ENCODE results near the gene RAP2B.

The RAP2B gene

GRCh38 chr3:153209596-153209995, 47.6 kb downstream of the RAP2B start:
- Histone ChIP-seq H3K36me3 (ENCODE audit: insufficient read depth, low read length) (no peaks in the 10 kb centered on the region), H3K27me3 (ENCODE audit: insufficient read depth, low read length) (no peaks in the 10 kb centered on the region), H3K9ac (ENCODE audit: low read depth, low read length) (no peak overlapping the region), H3K9me3 (ENCODE audit: insufficient read depth, low read depth, low read length) (no peaks in the 10 kb centered on the region), H3K4me1 (ENCODE audit: insufficient read depth, low read length) (peaks cover 29% of the 10 kb centered on the region), H3K27ac (ENCODE audit: low read depth, low read length) (peak overlapping the region; percentile 63), H3K4me3 (ENCODE audit: low read length) (peak overlapping the region; percentile 28; the same call in 1 of the 2 replicates)
- 5% methylated on average over 8 of the region's 8 CpGs for WGBS

GRCh38 chr3:153210146-153210545, 48.1 kb downstream of the RAP2B start:
- Histone ChIP-seq H3K9me3 (ENCODE audit: insufficient read depth, low read depth, low read length) (no peaks in the 10 kb centered on the region), H3K9ac (ENCODE audit: low read depth, low read length) (no peak overlapping the region; the same call in 1 of the 2 replicates), H3K4me1 (ENCODE audit: insufficient read depth, low read length) (peaks cover 29% of the 10 kb centered on the region), H3K36me3 (ENCODE audit: insufficient read depth, low read length) (no peaks in the 10 kb centered on the region), H3K27ac (ENCODE audit: low read depth, low read length) (peak overlapping the region; percentile 63; the same call in 1 of the 2 replicates), H3K27me3 (ENCODE audit: insufficient read depth, low read length) (no peaks in the 10 kb centered on the region), H3K4me3 (ENCODE audit: low read length) (peak overlapping the region; percentile 28; the same call in 1 of the 2 replicates)
- 35% methylated on average over 3 of the region's 3 CpGs for WGBS

GRCh38 chr3:153210660-153211059, 48.6 kb downstream of the RAP2B start:
- Histone ChIP-seq H3K27ac (ENCODE audit: low read depth, low read length) (no peak overlapping the region), H3K36me3 (ENCODE audit: insufficient read depth, low read length) (no peaks in the 10 kb centered on the region), H3K9me3 (ENCODE audit: insufficient read depth, low read depth, low read length) (no peaks in the 10 kb centered on the region), H3K9ac (ENCODE audit: low read depth, low read length) (no peak overlapping the region; the same call in 1 of the 2 replicates), H3K4me1 (ENCODE audit: insufficient read depth, low read length) (peaks cover 29% of the 10 kb centered on the region), H3K4me3 (ENCODE audit: low read length) (no peak overlapping the region), H3K27me3 (ENCODE audit: insufficient read depth, low read length) (no peaks in the 10 kb centered on the region)
- 100% methylated on average over 1 of the region's 1 CpG for whole genome bisulfite sequencing

- Histone ChIP-seq H3K4me1 (ENCODE audit: insufficient read depth, low read length) (peaks cover 10% of the 10 kb centered on the region), H3K9ac (ENCODE audit: low read depth, low read length) (no peak overlapping the region), H3K27me3 (ENCODE audit: insufficient read depth, low read length) (no peaks in the 10 kb centered on the region), H3K4me3 (ENCODE audit: low read length) (no peak overlapping the region), H3K36me3 (ENCODE audit: insufficient read depth, low read length) (no peaks in the 10 kb centered on the region), H3K9me3 (ENCODE audit: insufficient read depth, low read depth, low read length) (no peaks in the 10 kb centered on the region), H3K27ac (ENCODE audit: low read depth, low read length) (no peak overlapping the region)
- 100% methylated on average over 1 of the region's 1 CpG for WGBS
Observed at GRCh38 chr3:153215497-153215896, 53.5 kb downstream of the RAP2B start.

GRCh38 chr3:153215966-153216365, 53.9 kb downstream of the RAP2B start:
- no peaks in the 10 kb centered on the region for H3K9me3 ChIP-seq (ENCODE audit: insufficient read depth, low read depth, low read length)
- H3K4me3 ChIP-seq (ENCODE audit: low read length): no peak overlapping the region
- no peaks in the 10 kb centered on the region for H3K27me3 ChIP-seq (ENCODE audit: insufficient read depth, low read length)
- H3K36me3 ChIP-seq (ENCODE audit: insufficient read depth, low read length): no peaks in the 10 kb centered on the region
- no peak overlapping the region for H3K9ac ChIP-seq (ENCODE audit: low read depth, low read length)
- no peak overlapping the region for H3K27ac ChIP-seq (ENCODE audit: low read depth, low read length)
- WGBS: 85% methylated on average over 5 of the region's 5 CpGs
- H3K4me1 ChIP-seq (ENCODE audit: insufficient read depth, low read length): peaks cover 6% of the 10 kb centered on the region; the same call in 1 of the 2 replicates

- H3K36me3 ChIP-seq (ENCODE audit: insufficient read depth, low read length): no peaks in the 10 kb centered on the region
- WGBS: 100% methylated on average over 2 of the region's 2 CpGs
- H3K4me1 ChIP-seq (ENCODE audit: insufficient read depth, low read length): peaks cover 13% of the 10 kb centered on the region
- H3K27me3 ChIP-seq (ENCODE audit: insufficient read depth, low read length): no peaks in the 10 kb centered on the region
- no peaks in the 10 kb centered on the region for H3K9me3 ChIP-seq (ENCODE audit: insufficient read depth, low read depth, low read length)
- H3K4me3 ChIP-seq (ENCODE audit: low read length): no peak overlapping the region
- no peak overlapping the region for H3K9ac ChIP-seq (ENCODE audit: low read depth, low read length)
- no peak overlapping the region for H3K27ac ChIP-seq (ENCODE audit: low read depth, low read length)
Observed at GRCh38 chr3:153216928-153217327, 54.9 kb downstream of the RAP2B start.

GRCh38 chr3:153219146-153219545, 57.1 kb downstream of the RAP2B start:
- H3K9ac ChIP-seq (ENCODE audit: low read depth, low read length): no peak overlapping the region
- no peaks in the 10 kb centered on the region for H3K27me3 ChIP-seq (ENCODE audit: insufficient read depth, low read length)
- H3K4me1 ChIP-seq (ENCODE audit: insufficient read depth, low read length): peaks cover 15% of the 10 kb centered on the region
- H3K4me3 ChIP-seq (ENCODE audit: low read length): no peak overlapping the region
- no peaks in the 10 kb centered on the region for H3K36me3 ChIP-seq (ENCODE audit: insufficient read depth, low read length)
- H3K9me3 ChIP-seq (ENCODE audit: insufficient read depth, low read depth, low read length): no peaks in the 10 kb centered on the region
- no peak overlapping the region for H3K27ac ChIP-seq (ENCODE audit: low read depth, low read length)
- 94% methylated on average over 2 of the region's 2 CpGs for WGBS

All from HUES64 (cell line).